ENCODE measurements around the gene RPL37A.

GRCh38 chr2:216503159-216503629 is 4.5 kb downstream of the RPL37A start:
- TF ChIP-seq CTCF (IDR thresholded peaks at IDR 0.05; ENCODE audit: borderline replicate concordance, extremely low read depth, low read length, poor library complexity, severe bottlenecking) (no peak), EZH2 (IDR thresholded peaks at IDR 0.05; ENCODE audit: borderline replicate concordance, low read depth, low read length, severe bottlenecking) (no peak)
